ENCODE measurements around the gene LAIR2.
A peak's percentile ranks its signal among the peaks of the same experiment; 100 is the strongest.

The LAIR2 gene, protein sequence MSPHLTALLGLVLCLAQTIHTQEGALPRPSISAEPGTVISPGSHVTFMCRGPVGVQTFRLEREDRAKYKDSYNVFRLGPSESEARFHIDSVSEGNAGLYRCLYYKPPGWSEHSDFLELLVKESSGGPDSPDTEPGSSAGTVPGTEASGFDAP

DNA sequence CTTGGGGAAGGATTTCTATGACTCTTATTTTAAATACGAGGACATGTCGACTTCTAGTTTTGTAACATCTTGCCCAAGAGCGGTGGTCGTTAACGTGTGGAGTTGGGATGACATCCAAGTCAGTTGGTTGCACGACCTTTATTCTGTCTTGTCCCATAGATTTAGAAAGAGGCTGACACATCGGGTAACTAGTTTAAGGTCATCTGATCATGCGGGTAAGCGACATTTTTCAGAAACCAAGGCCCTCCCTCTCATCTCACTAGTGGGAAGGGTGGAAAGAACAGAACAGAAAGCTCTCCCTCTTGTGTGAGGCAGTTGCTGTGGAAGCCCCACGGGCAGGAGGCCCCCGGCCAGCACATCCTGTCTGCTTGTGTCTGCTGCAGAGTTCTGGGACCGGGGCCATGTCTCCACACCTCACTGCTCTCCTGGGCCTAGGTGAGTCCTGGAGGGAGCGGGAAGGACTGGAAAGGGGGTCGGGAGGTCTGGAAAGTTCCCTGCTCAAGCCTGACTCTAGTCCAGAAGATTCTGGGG, at the start of gene LAIR2:
TSS of gene LAIR2 (plus strand) at position 314 of the 531 bp plus-strand sequence. CDS start at position 402, 88 bp downstream.
- DNase-seq (ENCODE audit: low read depth in 2 of 2) = no peak

GRCh38 chr19:54453921-54454780, 48.5 kb upstream of the LAIR2 start:
- DNase-seq (ENCODE audit: low read depth in 2 of 2) = no peak

- DNase-seq (ENCODE audit: low read depth in 2 of 2) = no peak
Measured at GRCh38 chr19:54454781-54455675, 47.6 kb upstream of the LAIR2 start.

GRCh38 chr19:54455786-54456422, 46.7 kb upstream of the LAIR2 start:
- DNase-seq (ENCODE audit: low read depth in 2 of 2) = no peak

GRCh38 chr19:54456423-54457373, 45.9 kb upstream of the LAIR2 start:
- no peak for DNase-seq (ENCODE audit: low read depth in 2 of 2)

- DNase-seq (ENCODE audit: low read depth in 2 of 2) = no peak
Measured at GRCh38 chr19:54457773-54458647, 44.6 kb upstream of the LAIR2 start.

DNA sequence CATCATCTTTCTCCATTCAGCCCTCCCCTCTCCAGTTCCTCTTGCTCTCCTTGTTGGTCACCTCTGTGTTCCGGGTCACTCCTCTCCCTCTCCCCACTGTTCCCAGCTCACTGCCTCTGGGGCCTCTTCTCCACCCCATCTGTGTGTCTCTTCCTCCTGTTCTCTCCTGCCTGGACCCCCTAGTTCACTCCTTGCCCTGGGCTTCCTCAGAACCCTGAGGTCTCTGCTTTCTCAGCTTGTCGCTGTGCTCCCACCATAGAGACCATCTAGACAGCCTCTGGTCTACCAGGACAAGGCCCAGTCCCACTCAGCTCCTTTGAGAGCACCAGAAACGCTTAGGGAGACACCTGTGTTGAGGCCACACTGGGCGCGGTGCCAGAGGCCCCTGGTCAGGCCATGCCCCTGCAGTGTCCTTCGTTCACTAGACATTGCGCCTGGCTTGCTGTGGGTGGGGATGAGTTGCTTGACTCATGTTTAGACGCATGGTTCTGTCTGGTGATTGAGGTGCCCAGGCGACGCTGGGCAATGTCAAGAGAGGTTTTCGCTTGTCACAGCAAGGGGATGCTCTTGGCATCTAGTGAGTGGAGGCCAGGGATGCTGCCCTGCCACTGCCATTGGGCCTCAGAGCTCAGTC, 43.9 kb upstream of the LAIR2 start:
- DNase-seq (ENCODE audit: low read depth in 2 of 2) = no peak

DNA sequence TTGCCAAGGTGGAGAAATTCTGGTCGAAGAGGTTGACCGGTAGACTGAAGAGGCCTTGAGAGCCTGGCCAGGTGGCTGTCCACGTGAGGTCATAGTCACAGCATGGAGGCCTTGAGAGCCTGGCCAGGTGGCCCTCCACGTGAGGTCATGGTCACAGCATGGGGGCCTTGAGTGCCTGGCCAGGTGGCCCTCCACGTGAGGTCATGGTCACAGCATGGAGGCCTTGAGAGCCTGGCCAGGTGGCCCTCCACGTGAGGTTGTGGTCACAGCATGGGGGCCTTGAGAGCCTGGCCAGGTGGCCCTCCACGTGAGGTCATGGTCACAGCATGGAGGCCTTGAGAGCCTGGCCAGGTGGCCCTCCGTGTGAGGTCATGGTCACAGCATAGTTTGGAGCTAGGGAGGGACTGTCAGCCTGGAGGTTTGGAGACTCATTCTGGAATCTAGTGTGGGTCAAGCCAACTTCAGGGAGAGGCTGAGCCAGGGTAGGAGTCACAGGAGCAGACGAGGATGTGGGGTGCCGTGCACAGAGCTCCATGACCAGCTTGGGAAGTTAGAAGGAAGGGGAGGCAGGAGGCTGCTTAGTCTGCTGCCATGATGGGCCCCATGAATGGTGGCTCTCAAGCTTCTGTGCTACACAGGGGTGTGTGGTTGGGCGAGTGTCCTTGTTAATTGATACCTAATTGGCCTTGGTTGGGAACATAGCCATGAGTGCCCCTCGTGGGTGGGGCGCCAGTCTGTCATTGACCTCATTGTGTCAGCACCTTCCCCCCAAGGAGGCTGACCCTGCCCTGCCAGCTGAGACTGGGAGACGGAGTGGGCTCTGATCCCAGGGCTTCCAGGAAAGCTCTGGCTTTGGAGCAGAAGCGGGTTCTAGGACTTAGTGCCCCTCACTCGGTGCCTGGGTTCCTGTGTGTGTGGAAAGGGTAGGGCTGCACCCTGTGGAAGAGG, 43.1 kb upstream of the LAIR2 start:
- DNase-seq (ENCODE audit: low read depth in 2 of 2) = no peak

- no peak for DNase-seq (ENCODE audit: low read depth in 2 of 2)
Measured at GRCh38 chr19:54460230-54461005, 42.2 kb upstream of the LAIR2 start.

GRCh38 chr19:54461210-54461609, 41.4 kb upstream of the LAIR2 start:
- DNase-seq (ENCODE audit: low read depth in 2 of 2) = no peak

GRCh38 chr19:54461613-54462012, 41.0 kb upstream of the LAIR2 start:
- DNase-seq (ENCODE audit: low read depth in 2 of 2) = no peak

DNA sequence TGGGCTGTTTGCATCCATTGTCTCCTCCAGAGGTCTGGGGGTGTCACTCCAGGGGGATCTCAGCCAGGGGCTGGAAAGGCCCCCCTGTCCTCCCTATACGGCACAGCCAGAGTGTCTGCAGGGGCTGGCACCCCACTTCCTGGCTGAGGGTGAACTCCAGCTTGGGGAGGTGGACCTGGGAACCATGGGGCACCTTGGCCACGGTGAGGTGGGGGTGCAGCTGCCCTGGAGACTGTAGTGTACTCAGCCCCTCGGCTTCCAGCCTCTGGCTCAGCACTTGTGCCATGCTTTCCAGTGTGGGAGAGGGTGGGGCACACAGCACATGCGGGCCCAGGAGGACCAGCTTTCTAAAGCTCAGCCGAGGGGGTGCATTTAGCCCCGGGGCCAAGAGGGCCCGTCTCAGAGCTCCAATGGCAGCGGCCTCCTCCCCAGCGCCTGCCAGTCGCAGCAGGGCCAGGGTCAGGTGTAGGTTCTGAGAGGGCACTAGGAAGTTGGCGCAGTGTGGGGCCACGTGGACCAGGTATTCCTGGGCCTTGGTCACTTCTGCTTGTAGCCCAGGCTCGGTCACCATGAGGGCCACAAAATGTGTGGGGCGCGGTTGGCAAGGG, 40.5 kb upstream of the LAIR2 start:
- no peak for DNase-seq (ENCODE audit: low read depth in 2 of 2)

GRCh38 chr19:54462655-54463530, 39.7 kb upstream of the LAIR2 start:
- DNase-seq (ENCODE audit: low read depth in 2 of 2) = peak; percentile 47

DNA sequence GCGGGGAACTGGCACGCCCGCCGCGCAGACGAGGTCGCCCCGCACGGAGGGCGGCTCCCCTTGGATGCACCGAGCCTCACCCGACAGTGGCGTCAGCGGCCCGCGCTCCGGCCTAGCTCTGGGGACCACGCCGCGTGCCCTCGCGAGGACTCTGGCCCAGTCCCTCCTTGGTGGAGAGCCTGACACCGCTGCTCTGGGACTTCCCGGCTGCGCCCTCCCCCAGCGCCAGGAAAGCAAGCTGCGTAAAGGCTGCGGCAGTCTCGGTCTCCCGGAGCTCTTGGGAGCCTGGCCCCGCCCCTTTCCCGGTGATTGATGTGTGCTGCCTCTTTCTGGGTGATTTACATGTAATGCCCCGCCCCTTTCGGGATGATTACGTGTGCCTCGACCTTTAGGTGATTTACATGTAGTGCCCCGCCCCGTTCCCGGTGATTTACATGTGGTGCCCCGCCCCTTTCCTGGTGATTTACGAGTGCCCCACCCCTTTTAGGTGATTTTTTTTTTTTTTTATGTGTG, 39.0 kb upstream of the LAIR2 start, which contains the start of gene LENG9:
TSS of gene LENG9 (minus strand) at position 248 of the 513 bp plus-strand sequence. CDS start 252 bp downstream, outside the sequence.
- peak; percentile 97 for DNase-seq (ENCODE audit: low read depth in 2 of 2)

DNA sequence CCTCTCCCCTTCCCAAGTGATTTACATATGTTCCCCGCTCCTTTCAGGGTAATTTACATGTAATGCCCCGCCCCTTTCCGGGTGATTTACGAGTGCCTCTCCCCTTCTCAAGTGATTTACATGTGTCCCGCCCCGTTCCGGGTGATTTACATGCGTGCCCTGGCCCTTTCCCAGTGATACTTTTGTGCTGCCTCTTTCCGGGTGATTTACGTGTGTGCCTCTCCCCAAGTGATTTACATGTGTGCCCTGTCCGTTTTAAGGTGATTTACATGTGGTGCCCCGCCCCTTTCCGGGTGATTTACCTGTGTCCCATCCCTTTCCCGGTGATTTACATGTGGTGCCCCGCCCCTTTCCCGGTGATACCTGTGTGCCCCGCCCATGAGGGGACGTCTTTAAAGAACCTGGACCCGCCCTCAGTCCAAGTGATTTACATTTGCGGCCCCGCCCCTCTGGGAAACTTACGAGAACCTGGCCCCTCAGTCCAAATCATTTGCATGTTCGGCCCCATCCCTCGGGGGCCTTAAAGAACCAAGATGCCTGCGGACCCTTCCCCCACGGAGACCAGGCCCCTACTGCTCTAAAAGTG, 38.5 kb upstream of the LAIR2 start:
- DNase-seq (ENCODE audit: low read depth in 2 of 2) = peak; percentile 29 to 34

All from fibroblast of skin of left biceps (primary cell).